Naive B cell (primary cell): ENCODE measurements around the gene TIFAB. TPM values are rescaled to one million over a fixed set of nuclear protein-coding genes. Genes with fewer than 3 reads are reported as not detected.

Experiments used
- ATAC-seq, 2 donors: fragments of 150-1000 bp; cut with Tn5 transposase; 2 replicates each; pipeline ENCODE4 v1.10.0; 2021; ENCODE audit warnings: low read depth in 2 of 2, mild to moderate bottlenecking in 2 of 2, moderate library complexity in 2 of 2
- DNase-seq: peaks from one replicate; pipeline ENCODE4 v3.0.0; 2022
- H3K27ac Mint-ChIP-seq, 6 donors: one replicate each; pipeline ENCODE4 v1.8.0; 2020 to 2022; ENCODE audit warnings: mild to moderate bottlenecking in 6 of 6, mixed read lengths in 6 of 6, moderate library complexity in 5 of 6, inconsistent platforms in 2 of 6
- H3K27me3 Mint-ChIP-seq, 3 donors: one replicate each; pipeline ENCODE4 v1.8.0; 2021 to 2022; ENCODE audit warnings: mixed read lengths in 3 of 3, mild to moderate bottlenecking in 1 of 3
- H3K36me3 Mint-ChIP-seq, 2 donors: one replicate each; pipeline ENCODE4 v1.8.0; 2020 to 2022; ENCODE audit warnings: mixed read lengths in 2 of 2, inconsistent platforms in 1 of 2, mild to moderate bottlenecking in 1 of 2
- H3K4me1 Mint-ChIP-seq, 3 donors: one replicate each; pipeline ENCODE4 v1.8.0; 2020 to 2022; ENCODE audit warnings: mixed read lengths in 3 of 3, inconsistent platforms in 1 of 3, mild to moderate bottlenecking in 1 of 3, moderate library complexity in 1 of 3
- H3K4me3 Mint-ChIP-seq, 8 donors: one replicate each; pipeline ENCODE4 v1.8.0; 2020 to 2022; ENCODE audit warnings: mild to moderate bottlenecking in 8 of 8, mixed read lengths in 8 of 8, moderate library complexity in 8 of 8, inconsistent platforms in 2 of 8
- H3K9me3 Mint-ChIP-seq, 7 donors: one replicate each; pipeline ENCODE4 v1.8.0; 2020 to 2022; ENCODE audit warnings: mixed read lengths in 7 of 7, mild to moderate bottlenecking in 5 of 7, inconsistent platforms in 2 of 7, moderate library complexity in 1 of 7
- polyA plus RNA-seq, 6 donors: library from polyadenylated mRNA; unstranded; fragments of 300-500 nt; fragmentation: Illumina TruSeq; gene quantifications; one replicate each; pipeline ENCODE4 v1.2.3, GENCODE V29; 2021; ENCODE audit warnings: low read depth in 6 of 6

The TIFAB gene
- polyA plus RNA-seq, 6 donors from 2014 or later = not detected

DNA sequence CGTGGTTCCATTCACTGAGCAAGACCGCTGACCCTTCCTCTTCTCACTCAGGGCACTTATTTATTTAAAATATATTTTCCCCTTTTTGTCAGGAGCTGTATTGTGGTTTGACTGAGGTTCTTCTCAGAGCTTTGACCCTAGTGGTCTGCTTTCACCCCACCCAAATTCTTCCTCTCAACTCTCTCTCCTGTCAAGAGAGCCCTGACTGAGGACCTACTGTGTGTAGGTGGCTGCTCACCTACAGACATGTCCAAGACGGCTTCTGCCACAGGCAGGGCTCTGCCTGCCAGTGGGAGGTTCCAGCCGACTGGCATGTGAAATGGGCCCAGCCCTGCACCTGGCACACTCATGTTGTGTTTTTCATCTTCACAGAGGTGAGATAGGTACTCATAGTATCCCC lies 10.2 kb downstream of the TIFAB start:
- Mint-ChIP-seq H3K4me3 (peak overlapping the region in 1 of 8 donors; percentile 59), H3K4me1 (peaks cover 17 to 49% (median 45%) of the 10 kb centered on the region in 3 donors), H3K9me3 (peaks cover 0 to 2% (median 0%) of the 10 kb centered on the region in 7 donors), H3K27me3 (peaks cover under 1 to 15% (median 11%) of the 10 kb centered on the region in 3 donors), H3K36me3 (no peaks in the 10 kb centered on the region), H3K27ac (no peak overlapping the region)
- no peak for ATAC-seq
- DNase-seq = no peak

DNA sequence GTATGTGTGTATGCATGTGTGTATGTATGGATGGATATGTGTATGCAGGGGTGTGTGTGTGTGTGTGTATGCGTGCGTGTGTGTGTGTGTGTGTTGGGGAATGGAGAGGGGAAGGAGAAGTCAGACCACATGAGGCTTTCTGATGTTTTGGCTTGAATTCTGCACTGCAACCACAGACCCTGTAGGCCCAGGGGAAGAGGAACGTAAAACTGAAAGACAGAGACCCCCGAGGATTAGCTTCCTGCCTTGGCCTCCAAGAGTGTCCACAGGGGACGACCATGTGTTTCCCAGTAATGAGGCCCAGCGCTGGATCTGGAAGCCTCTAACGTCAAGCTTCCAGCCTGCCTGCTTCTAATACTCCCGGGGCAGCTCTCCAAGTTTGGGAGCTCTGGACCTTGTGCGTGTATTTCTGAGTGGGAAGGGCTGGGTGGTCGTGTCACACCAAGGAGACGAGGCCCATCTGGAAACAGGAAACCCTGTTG lies 10.8 kb downstream of the TIFAB start:
- peak overlapping the region in 2 of 6 donors; percentile 2 to 56 for H3K27ac Mint-ChIP-seq
- peaks cover 0 to 15% (median 11%) of the 10 kb centered on the region in 3 donors for H3K27me3 Mint-ChIP-seq
- H3K9me3 Mint-ChIP-seq = no peaks in the 10 kb centered on the region
- peaks cover 19 to 50% (median 46%) of the 10 kb centered on the region in 3 donors for H3K4me1 Mint-ChIP-seq
- H3K4me3 Mint-ChIP-seq = peak overlapping the region in 1 of 8 donors; percentile 59
- ATAC-seq (no peak), DNase-seq (no peak)
- no peaks in the 10 kb centered on the region for H3K36me3 Mint-ChIP-seq

DNA sequence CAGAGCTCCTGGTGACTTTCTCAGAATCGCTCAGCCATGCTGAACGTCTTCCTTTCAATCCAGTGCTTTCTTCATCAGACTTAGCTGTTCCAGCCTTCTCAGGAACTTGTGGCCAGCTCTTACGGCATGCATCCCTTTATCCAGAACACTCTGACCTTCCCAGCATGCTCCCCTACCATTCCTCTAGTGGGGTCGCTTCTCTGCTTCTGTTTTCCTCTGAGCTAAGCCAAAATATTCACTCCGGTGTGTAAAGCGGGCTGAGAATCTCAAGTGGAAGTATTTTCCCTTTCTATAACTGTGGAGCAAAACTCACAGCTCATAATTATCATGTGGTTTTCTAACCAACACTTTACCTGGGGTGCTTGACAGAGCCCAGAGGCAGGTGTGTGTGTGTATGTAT lies 11.2 kb downstream of the TIFAB start:
- no peaks in the 10 kb centered on the region for H3K9me3 Mint-ChIP-seq
- peak overlapping the region in 1 of 6 donors; percentile 73 for H3K27ac Mint-ChIP-seq
- no peak for ATAC-seq
- no peak for DNase-seq
- H3K4me1 Mint-ChIP-seq = peaks cover 15 to 49% (median 44%) of the 10 kb centered on the region in 3 donors
- H3K27me3 Mint-ChIP-seq = peaks cover 0 to 10% (median 8%) of the 10 kb centered on the region in 3 donors
- H3K4me3 Mint-ChIP-seq = no peak overlapping the region
- no peaks in the 10 kb centered on the region for H3K36me3 Mint-ChIP-seq

DNA sequence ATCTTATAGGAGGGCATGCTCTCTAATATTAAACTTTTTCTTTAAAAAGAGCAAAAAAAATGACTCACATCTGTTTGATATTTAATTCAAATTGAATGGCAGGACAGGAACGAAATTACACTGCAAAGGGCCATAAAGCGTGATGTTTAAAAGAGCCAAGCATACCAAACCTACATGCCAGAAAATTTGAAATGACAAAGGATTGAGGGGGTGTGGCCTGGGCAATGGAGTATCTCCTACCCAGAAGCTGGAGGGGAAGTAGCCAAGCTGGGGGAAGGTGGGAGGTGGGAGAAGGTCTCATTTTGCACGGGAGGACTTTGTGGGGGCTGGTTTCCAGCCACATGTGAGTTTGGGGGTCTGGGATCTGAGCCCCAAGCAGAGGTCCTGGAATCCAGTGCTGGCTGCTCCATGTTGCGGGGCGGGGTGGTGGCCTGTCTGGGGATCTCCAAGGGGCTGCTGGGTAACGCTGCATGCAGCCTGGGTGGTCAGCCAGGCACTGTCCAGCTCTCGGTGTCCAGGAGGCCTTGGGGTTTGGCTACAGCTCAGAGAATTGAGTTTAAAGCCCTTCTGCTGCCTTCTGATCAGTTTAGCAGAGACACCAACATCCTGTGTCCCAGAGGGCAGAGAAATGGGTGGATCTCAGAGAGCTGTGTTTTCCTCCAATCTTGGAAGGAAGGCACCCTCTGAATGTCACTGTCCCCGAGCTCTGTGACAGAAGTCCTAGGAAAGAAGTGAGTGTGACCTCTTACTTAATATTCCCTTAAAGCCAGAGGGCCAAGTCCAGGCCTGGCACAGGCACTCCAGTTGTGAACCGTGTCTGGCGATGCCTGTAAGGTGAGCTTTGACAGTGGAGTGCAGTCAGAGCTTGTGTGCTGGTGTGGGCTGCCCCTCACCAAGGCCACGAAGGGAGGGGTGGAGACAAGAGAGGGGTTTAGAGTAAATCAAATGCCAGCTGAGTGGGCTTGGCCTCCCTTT lies 12.6 kb downstream of the TIFAB start:
- H3K36me3 Mint-ChIP-seq = no peaks in the 10 kb centered on the region
- H3K27me3 Mint-ChIP-seq = peaks cover 5 to 11% (median 5%) of the 10 kb centered on the region in 3 donors
- peaks cover 15 to 49% (median 44%) of the 10 kb centered on the region in 3 donors for H3K4me1 Mint-ChIP-seq
- peak overlapping the region in 1 of 6 donors; percentile 48 for H3K27ac Mint-ChIP-seq
- peak overlapping the region in 1 of 8 donors; percentile 44 for H3K4me3 Mint-ChIP-seq
- no peak for ATAC-seq
- no peaks in the 10 kb centered on the region for H3K9me3 Mint-ChIP-seq
- DNase-seq = no peak

DNA sequence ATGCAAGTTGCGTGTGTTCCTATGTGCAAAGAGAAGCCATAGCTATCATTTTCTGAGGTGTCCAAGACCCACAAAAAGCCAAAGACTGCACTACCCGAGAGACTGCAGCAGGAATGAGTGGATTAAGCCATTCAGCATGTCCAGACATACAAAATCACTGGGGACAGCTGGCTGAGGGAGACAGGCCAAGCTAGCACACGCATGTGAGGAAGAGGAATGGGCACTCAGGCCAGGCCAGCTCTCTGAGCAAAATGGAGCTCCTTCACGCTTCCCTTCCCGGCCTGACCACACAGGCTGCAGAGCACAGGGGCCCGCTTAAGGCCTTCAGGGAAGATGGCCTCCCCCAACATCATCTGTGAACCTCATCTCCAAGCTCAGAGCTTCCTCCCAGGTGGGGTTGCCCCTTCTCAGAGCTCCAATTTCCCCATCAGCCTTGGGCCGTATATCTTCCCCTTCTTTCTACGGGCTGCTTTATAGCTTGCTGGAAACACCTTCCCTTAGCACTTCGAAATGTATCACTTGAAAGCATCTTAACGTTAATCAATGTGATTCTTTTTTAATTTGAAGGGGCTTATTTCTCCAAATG lies 13.4 kb downstream of the TIFAB start:
- H3K36me3 Mint-ChIP-seq = no peaks in the 10 kb centered on the region
- H3K27ac Mint-ChIP-seq = peak overlapping the region in 2 of 6 donors; percentile 48 to 50
- H3K27me3 Mint-ChIP-seq = peaks cover 0 to 8% (median 7%) of the 10 kb centered on the region in 3 donors
- no peaks in the 10 kb centered on the region for H3K9me3 Mint-ChIP-seq
- DNase-seq = no peak
- peak overlapping the region in 1 of 8 donors; percentile 16 for H3K4me3 Mint-ChIP-seq
- peak in 1 of 2 donors; percentile 47 for ATAC-seq
- H3K4me1 Mint-ChIP-seq = peaks cover 15 to 49% (median 44%) of the 10 kb centered on the region in 3 donors

DNA sequence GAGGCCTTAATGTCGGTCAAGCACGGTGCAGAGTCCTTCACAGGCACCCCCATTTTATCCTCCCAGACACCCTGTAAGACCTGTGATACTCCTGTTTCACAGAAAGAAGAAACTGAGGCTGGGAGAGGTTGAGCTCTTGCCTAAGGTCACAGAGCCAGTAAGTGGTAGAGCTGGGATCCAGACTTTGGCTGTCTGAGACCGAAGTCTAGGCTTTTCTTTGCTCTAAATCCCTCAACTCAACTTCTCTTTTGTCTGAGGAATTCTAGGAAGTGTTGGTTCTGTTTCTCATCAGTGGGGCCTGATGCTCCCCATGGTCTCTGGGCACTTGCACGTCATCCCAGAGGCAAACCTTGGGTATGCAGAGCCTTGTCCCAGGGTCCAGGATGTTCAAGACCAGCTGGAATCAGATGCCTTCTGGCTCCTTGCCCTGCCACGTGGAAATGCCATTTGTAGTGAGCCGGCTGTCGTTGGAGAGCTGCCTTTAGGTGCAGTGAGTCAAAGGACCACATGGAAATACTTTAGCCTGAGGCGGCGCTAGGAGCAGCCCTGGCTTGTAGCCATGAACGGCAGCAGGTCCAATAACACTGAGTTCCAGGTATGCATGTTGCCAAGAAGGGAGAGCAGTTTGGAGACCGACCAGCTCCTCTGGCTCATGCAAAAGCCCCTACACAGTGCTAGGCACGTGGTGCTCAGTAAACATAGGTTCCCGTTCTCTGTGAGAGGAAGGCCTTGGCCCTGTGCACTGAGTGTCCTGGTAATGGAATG lies 14.2 kb downstream of the TIFAB start:
- Mint-ChIP-seq H3K9me3 (no peaks in the 10 kb centered on the region), H3K27me3 (peaks cover 0 to 8% (median 7%) of the 10 kb centered on the region in 3 donors), H3K36me3 (no peaks in the 10 kb centered on the region), H3K27ac (peak overlapping the region in 2 of 6 donors; percentile 50 to 77), H3K4me1 (peaks cover 15 to 48% (median 41%) of the 10 kb centered on the region in 3 donors), H3K4me3 (peak overlapping the region in 5 of 8 donors; percentile 49 to 78 (median 59))
- ATAC-seq (no peak), DNase-seq (no peak)

DNA sequence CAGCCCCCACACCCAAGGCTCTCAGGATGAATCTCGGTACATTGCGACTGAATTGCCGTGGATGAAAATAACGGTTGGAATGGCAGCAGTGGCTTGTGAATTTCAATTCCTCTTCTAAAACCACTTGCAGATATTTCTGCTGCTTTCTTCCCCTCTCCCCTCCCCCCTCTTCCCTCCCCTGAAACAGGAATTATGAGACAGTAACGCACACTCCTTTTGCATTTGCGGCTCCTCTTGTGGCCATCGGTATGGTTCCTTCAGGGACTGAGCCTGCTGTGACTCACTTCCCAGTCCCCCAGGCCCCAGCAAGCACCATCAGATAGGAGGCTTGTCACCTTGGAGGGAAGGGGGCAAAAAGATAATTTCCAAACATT lies 14.7 kb downstream of the TIFAB start:
- DNase-seq = no peak
- H3K27ac Mint-ChIP-seq = peak overlapping the region in 2 of 6 donors; percentile 61 to 77
- no peaks in the 10 kb centered on the region for H3K9me3 Mint-ChIP-seq
- no peaks in the 10 kb centered on the region for H3K36me3 Mint-ChIP-seq
- peak; percentile 38 to 57 for ATAC-seq
- H3K27me3 Mint-ChIP-seq = peaks cover 0 to 8% (median 7%) of the 10 kb centered on the region in 3 donors
- peaks cover 15 to 42% (median 38%) of the 10 kb centered on the region in 3 donors for H3K4me1 Mint-ChIP-seq
- H3K4me3 Mint-ChIP-seq = peak overlapping the region in 7 of 8 donors; percentile 29 to 82 (median 60)

DNA sequence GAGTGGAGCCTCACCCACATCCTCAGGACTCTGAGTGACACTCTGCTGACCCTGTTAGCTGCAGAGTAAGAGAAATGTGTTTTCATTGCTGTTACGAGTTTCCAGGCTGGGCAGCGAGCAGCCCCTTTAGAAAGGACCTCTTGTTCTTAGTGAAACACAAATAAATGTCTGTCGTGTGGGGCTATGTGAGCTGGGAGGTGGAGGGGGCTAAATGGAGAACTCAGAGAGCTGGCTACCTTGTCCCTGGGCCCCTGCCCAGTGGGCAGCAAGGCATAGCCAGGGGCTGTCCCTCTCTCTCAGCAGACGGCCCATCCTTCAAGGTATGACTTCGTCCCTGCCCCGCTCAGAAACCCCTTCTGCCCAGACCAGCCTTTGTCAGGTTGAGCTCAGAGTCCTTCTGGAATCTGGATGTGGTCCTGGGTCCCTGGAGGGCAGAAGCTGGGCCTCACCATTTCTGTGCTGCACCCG lies 15.2 kb downstream of the TIFAB start:
- peak overlapping the region in 6 of 8 donors; percentile 29 to 82 (median 60) for H3K4me3 Mint-ChIP-seq
- peak; percentile 16 to 32 for ATAC-seq
- peak overlapping the region in 2 of 6 donors; percentile 12 to 77 for H3K27ac Mint-ChIP-seq
- H3K36me3 Mint-ChIP-seq = no peaks in the 10 kb centered on the region
- H3K27me3 Mint-ChIP-seq = peaks cover 0 to 8% (median 7%) of the 10 kb centered on the region in 3 donors
- H3K9me3 Mint-ChIP-seq = no peaks in the 10 kb centered on the region
- DNase-seq = no peak
- peaks cover 15 to 41% (median 34%) of the 10 kb centered on the region in 3 donors for H3K4me1 Mint-ChIP-seq

DNA sequence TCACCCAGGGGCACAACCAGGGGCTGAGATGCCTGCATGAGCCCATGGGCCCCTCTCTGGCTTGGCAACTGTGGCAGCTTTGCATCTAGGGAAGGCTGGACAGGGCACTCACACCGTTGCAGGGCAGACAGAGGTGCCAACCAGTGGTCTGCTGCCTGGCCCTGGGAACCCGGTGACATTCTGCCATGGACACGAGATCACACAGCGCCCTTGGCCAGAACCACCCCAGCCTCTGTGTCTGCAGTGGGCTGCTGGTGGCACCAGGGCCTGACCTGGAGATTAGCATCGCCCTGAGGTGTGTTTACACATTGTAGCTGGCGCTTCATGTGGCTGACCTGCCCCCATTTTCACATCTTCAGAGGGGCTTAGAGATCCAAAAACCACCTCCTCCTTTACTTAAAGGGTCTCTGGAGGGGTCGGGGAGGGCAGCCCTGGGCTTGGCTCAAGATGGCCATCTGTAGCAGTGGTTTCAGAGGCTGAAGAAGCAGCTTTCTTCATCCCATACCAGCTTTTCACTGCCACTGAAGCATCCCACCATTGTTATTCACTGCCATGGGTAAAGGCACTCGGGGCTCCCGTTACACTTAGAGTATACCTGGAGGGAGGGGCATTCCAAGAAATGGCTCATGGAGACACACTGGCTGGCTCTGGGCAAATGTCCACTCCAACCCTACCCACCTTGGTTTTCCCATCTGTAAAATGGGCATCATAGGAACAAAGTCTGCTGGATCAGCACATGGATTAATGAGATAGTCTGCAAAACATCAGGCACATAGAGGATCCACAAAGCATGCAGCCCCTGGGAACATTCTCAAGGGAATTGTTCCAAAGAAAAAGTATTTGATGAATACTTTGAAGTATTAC lies 16.5 kb downstream of the TIFAB start:
- peaks cover 9 to 30% (median 29%) of the 10 kb centered on the region in 3 donors for H3K4me1 Mint-ChIP-seq
- peaks cover 0 to 2% (median 0%) of the 10 kb centered on the region in 7 donors for H3K9me3 Mint-ChIP-seq
- no peaks in the 10 kb centered on the region for H3K36me3 Mint-ChIP-seq
- no peak for ATAC-seq
- peak overlapping the region in 2 of 8 donors; percentile 23 to 60 for H3K4me3 Mint-ChIP-seq
- no peak overlapping the region for H3K27ac Mint-ChIP-seq
- no peak for DNase-seq
- H3K27me3 Mint-ChIP-seq = peaks cover 0 to 8% (median 7%) of the 10 kb centered on the region in 3 donors

DNA sequence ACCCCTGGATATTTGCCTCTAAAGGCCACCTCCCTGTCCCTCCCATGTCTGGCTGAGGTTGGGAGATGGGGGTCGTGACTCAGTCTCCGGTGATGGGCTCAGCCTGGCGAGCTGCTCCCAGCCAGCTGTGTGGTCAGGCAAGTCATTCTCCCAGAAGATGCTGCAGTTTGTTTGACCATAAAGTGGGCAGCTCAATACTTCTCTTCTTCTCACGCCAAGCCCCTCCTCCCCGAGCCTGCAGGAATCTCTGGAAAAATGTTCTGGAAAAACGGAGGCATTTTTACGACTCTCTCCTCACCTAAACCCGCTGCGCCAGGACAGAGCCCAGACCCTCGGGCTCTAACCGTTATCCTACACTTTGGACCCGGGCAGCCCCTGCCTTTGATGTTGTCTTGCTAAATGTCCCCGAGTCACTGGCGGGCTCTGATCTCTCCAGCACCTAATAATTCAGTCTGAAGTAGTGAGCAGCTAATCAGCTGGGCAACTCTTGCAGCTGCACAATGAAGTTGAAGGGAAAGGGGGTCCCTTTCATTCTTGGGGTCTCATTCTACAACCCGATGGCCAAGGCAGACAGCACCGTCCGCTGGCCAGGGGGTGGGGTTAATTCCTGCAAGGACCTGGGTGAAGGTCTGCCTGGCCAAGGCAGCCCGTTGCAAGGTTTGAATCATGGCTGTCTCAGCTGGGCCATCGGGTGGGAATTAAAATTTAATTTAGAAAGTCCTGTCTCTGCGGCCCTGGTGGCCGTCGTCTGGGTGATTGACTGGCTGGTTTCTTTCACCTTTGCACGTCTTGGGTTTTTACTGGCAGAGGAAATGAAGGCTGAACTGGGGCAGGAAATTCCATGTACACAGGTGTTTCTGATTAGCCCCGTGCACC lies 17.3 kb downstream of the TIFAB start:
- H3K27ac Mint-ChIP-seq = no peak overlapping the region
- H3K27me3 Mint-ChIP-seq = peaks cover 0 to 8% (median 7%) of the 10 kb centered on the region in 3 donors
- H3K9me3 Mint-ChIP-seq = peaks cover 0 to 2% (median 0%) of the 10 kb centered on the region in 7 donors
- no peaks in the 10 kb centered on the region for H3K36me3 Mint-ChIP-seq
- H3K4me3 Mint-ChIP-seq = peak overlapping the region in 1 of 8 donors; percentile 60
- no peak for ATAC-seq
- no peak for DNase-seq
- H3K4me1 Mint-ChIP-seq = peaks cover 9 to 30% (median 29%) of the 10 kb centered on the region in 3 donors
